Activated naive CD8-positive, alpha-beta T cell treated with anti-CD3 and anti-CD28 coated beads for 36 hours (primary cell): ENCODE results near the gene MTX1. TPM values are rescaled to one million over a fixed set of nuclear protein-coding genes. Genes with fewer than 3 reads are reported as not detected.
"Not testable (repeated sequence)": the region's sequence is repeated elsewhere in the genome, so short reads cannot be mapped to it uniquely, and the experiment has no call there.

Experiments used
- DNase-seq: peaks from one replicate; pipeline ENCODE4 v3.0.0; 2021
- H3K27ac Mint-ChIP-seq: one replicate; pipeline ENCODE4 v1.8.0; 2022; ENCODE audit warnings: mild to moderate bottlenecking, moderate library complexity, mixed read lengths
- H3K27me3 Mint-ChIP-seq: one replicate; pipeline ENCODE4 v1.8.0; 2022; ENCODE audit warnings: mild to moderate bottlenecking, mixed read lengths
- H3K36me3 Mint-ChIP-seq: one replicate; pipeline ENCODE4 v1.8.0; 2021; ENCODE audit warnings: mild to moderate bottlenecking, mixed read lengths
- H3K4me1 Mint-ChIP-seq: one replicate; pipeline ENCODE4 v1.8.0; 2021; ENCODE audit warnings: mixed read lengths
- H3K4me3 Mint-ChIP-seq: one replicate; pipeline ENCODE4 v1.8.0; 2022; ENCODE audit warnings: mild to moderate bottlenecking, moderate library complexity, mixed read lengths
- H3K9me3 Mint-ChIP-seq: one replicate; pipeline ENCODE4 v1.8.0; 2022; ENCODE audit warnings: mixed read lengths
- total RNA-seq, 2 experiments: library from RNA; stranded (reverse); gene quantifications; one replicate each; pipeline ENCODE4 v1.2.3, GENCODE V29; 2021

The MTX1 gene
- total RNA-seq, 2 experiments from 2014 or later: 68.0 to 72.5 TPM

GRCh38 chr1:155205969-155206593 lies 2.4 kb upstream of the MTX1 start:
- peaks cover 25% of the 10 kb centered on the region for H3K4me1 Mint-ChIP-seq
- H3K36me3 Mint-ChIP-seq: no peaks in the 10 kb centered on the region
- no peaks in the 10 kb centered on the region for H3K9me3 Mint-ChIP-seq
- no peak overlapping the region for H3K27ac Mint-ChIP-seq
- H3K4me3 Mint-ChIP-seq: no peak overlapping the region
- H3K27me3 Mint-ChIP-seq: no peaks in the 10 kb centered on the region
- no peak for DNase-seq

- Mint-ChIP-seq H3K27me3 (no peaks in the 10 kb centered on the region), H3K36me3 (no peaks in the 10 kb centered on the region), H3K9me3 (no peaks in the 10 kb centered on the region), H3K4me3 (peak overlapping the region; percentile 56), H3K27ac (peak overlapping the region; percentile 67), H3K4me1 (peaks cover 25% of the 10 kb centered on the region)
- DNase-seq: peak; percentile 87
These were observed 1.3 kb upstream of the MTX1 start for GRCh38 chr1:155206891-155207805.

- Mint-ChIP-seq H3K4me3 (peak within 1 kb of the TSS; percentile 93), H3K27me3 (no peaks in the 10 kb centered on the region), H3K9me3 (no peaks in the 10 kb centered on the region), H3K27ac (peak within 1 kb of the TSS; percentile 83), H3K36me3 (no peaks in the 10 kb centered on the region), H3K4me1 (peaks cover 25% of the 10 kb centered on the region)
- DNase-seq: no peak
These were observed 522 bp upstream of the MTX1 start, which contains the start of gene THBS3 for GRCh38 chr1:155207806-155208540. THBS3 (minus strand) TSS chr1:155207897; CDS start chr1:155207876, 21 bp downstream.

- Mint-ChIP-seq H3K9me3 (no peaks in the 10 kb centered on the region), H3K4me1 (peaks cover 25% of the 10 kb centered on the region), H3K27ac (peak overlapping the region; percentile 83), H3K27me3 (no peaks in the 10 kb centered on the region), H3K4me3 (peak overlapping the region; percentile 93), H3K36me3 (no peaks in the 10 kb centered on the region)
- no peak for DNase-seq
These were observed 822 bp downstream of the MTX1 start for GRCh38 chr1:155209312-155209721.

GRCh38 chr1:155210314-155211104 lies 2.0 kb downstream of the MTX1 start:
- H3K27ac Mint-ChIP-seq: peak overlapping the region; percentile 34

GRCh38 chr1:155211381-155212050 lies 3.0 kb downstream of the MTX1 start:
- not testable (repeated sequence) for H3K36me3 Mint-ChIP-seq, H3K27me3 Mint-ChIP-seq, H3K4me3 Mint-ChIP-seq, H3K9me3 Mint-ChIP-seq, H3K27ac Mint-ChIP-seq, DNase-seq
- peaks cover 25% of the 10 kb centered on the region for H3K4me1 Mint-ChIP-seq

More at GRCh38 chr1:155210314-155211104, 2.0 kb downstream of the MTX1 start:
- Mint-ChIP-seq H3K4me1 (peaks cover 25% of the 10 kb centered on the region), H3K4me3 (peak overlapping the region; percentile 93), H3K27me3 (no peaks in the 10 kb centered on the region), H3K9me3 (no peaks in the 10 kb centered on the region), H3K36me3 (no peaks in the 10 kb centered on the region)
- DNase-seq: no peak

GRCh38 chr1:155212051-155212440 lies 3.6 kb downstream of the MTX1 start:
- H3K27me3 Mint-ChIP-seq, H3K36me3 Mint-ChIP-seq, H3K4me3 Mint-ChIP-seq, DNase-seq, H3K9me3 Mint-ChIP-seq, H3K27ac Mint-ChIP-seq: not testable (repeated sequence)
- peaks cover 21% of the 10 kb centered on the region for H3K4me1 Mint-ChIP-seq

GRCh38 chr1:155214702-155215101 lies 6.2 kb downstream of the MTX1 start:
- not testable (repeated sequence) for H3K9me3 Mint-ChIP-seq, H3K27me3 Mint-ChIP-seq, DNase-seq, H3K36me3 Mint-ChIP-seq, H3K4me3 Mint-ChIP-seq
- peaks cover 23% of the 10 kb centered on the region for H3K4me1 Mint-ChIP-seq
- H3K27ac Mint-ChIP-seq: peak overlapping the region; percentile 2

GRCh38 chr1:155218854-155219591 lies 10.5 kb downstream of the MTX1 start:
- no peaks in the 10 kb centered on the region for H3K9me3 Mint-ChIP-seq
- DNase-seq: no peak
- H3K27ac Mint-ChIP-seq: peak overlapping the region; percentile 43
- H3K4me3 Mint-ChIP-seq: peak overlapping the region; percentile 51
- no peaks in the 10 kb centered on the region for H3K27me3 Mint-ChIP-seq
- peaks cover 17% of the 10 kb centered on the region for H3K4me1 Mint-ChIP-seq
- H3K36me3 Mint-ChIP-seq: peaks cover 1% of the 10 kb centered on the region

- H3K4me3 Mint-ChIP-seq: peak overlapping the region; percentile 29
- DNase-seq: no peak
- H3K36me3 Mint-ChIP-seq: peaks cover 5% of the 10 kb centered on the region
- H3K9me3 Mint-ChIP-seq: no peaks in the 10 kb centered on the region
- no peaks in the 10 kb centered on the region for H3K27me3 Mint-ChIP-seq
- peaks cover 17% of the 10 kb centered on the region for H3K4me1 Mint-ChIP-seq
- H3K27ac Mint-ChIP-seq: no peak overlapping the region
These were observed 11.1 kb downstream of the MTX1 start for GRCh38 chr1:155219592-155220031.

- peaks cover 18% of the 10 kb centered on the region for H3K4me1 Mint-ChIP-seq
- H3K36me3 Mint-ChIP-seq, H3K27ac Mint-ChIP-seq, H3K4me3 Mint-ChIP-seq, H3K27me3 Mint-ChIP-seq, DNase-seq, H3K9me3 Mint-ChIP-seq: not testable (repeated sequence)
These were observed 11.9 kb downstream of the MTX1 start for GRCh38 chr1:155220211-155220965.

GRCh38 chr1:155223047-155223446 lies 14.6 kb downstream of the MTX1 start:
- Mint-ChIP-seq H3K4me1 (peaks cover 33% of the 10 kb centered on the region), H3K27ac (no peak overlapping the region), H3K36me3 (peaks cover 12% of the 10 kb centered on the region), H3K4me3 (no peak overlapping the region), H3K27me3 (no peaks in the 10 kb centered on the region), H3K9me3 (no peaks in the 10 kb centered on the region)
- no peak for DNase-seq

GRCh38 chr1:155225404-155225759 lies 16.9 kb downstream of the MTX1 start:
- peak overlapping the region; percentile 95 for H3K4me3 Mint-ChIP-seq
- DNase-seq, H3K9me3 Mint-ChIP-seq, H3K27me3 Mint-ChIP-seq: not testable (repeated sequence)
- H3K27ac Mint-ChIP-seq: peak overlapping the region; percentile 97
- peaks cover 19% of the 10 kb centered on the region for H3K4me1 Mint-ChIP-seq
- H3K36me3 Mint-ChIP-seq: peaks cover 12% of the 10 kb centered on the region
